Keratinocyte (primary cell): Measurements from ENCODE around the gene SLC17A9.

Experiments
- CTCF ChIP-seq, 3 experiments: IDR thresholded peaks in 1 of 3; conservative IDR thresholded peaks in 1 of 3; optimal IDR thresholded peaks in 1 of 3; 2 replicates in 2 of 3; 3 replicates in 1 of 3; pipeline versions ENCODE3 to v1.5.1; 2011; ENCODE audit warnings: low read length in 3 of 3, mild to moderate bottlenecking in 3 of 3, moderate library complexity in 2 of 3, control low read depth in 1 of 3, inconsistent platforms in 1 of 3; ENCODE audit not compliant: insufficient read depth in 2 of 3; ENCODE audit errors: extremely low read depth in 1 of 3
- EZH2 ChIP-seq: IDR thresholded peaks from one replicate; pipeline ENCODE4 v1.6.1; 2012; ENCODE audit warnings: inconsistent platforms, mild to moderate bottlenecking, low read length, moderate library complexity

- TF ChIP-seq CTCF (optimal IDR thresholded peaks at IDR 0.05 in 1 of 3, IDR thresholded peaks at IDR 0.05 in 1 of 3, conservative IDR thresholded peaks at IDR 0.05 in 1 of 3; ENCODE audit: extremely low read depth in 1 of 3, insufficient read depth in 2 of 3, low read length in 3 of 3) (no peak), EZH2 (no peak)
Observed at GRCh38 chr20:62952968-62953838, 694 bp downstream of the SLC17A9 start.
